GM18498 (cell line): Measurements from ENCODE around the gene ELMO1.

ENCODE experiments used
- ATAC-seq: cut with Tn5 transposase; IDR thresholded peaks from one replicate; pipeline ENCODE4 v1.9.1; 2021; ENCODE audit warnings: mild to moderate bottlenecking, moderate library complexity; ENCODE audit not compliant: unreplicated experiment

ELMO1 gene

GRCh38 chr7:37109016-37109683, 339.5 kb downstream of the ELMO1 start:
- no peak for ATAC-seq

GRCh38 chr7:37108615-37109014, 340.0 kb downstream of the ELMO1 start:
- no peak for ATAC-seq

GRCh38 chr7:37107047-37107750, 341.5 kb downstream of the ELMO1 start:
- ATAC-seq = no peak

GRCh38 chr7:37105762-37106161, 342.9 kb downstream of the ELMO1 start:
- no peak for ATAC-seq

- ATAC-seq = no peak
Observed at GRCh38 chr7:37104822-37105518, 343.7 kb downstream of the ELMO1 start.

GRCh38 chr7:37102518-37103137, 346.0 kb downstream of the ELMO1 start:
- ATAC-seq = no peak

- ATAC-seq = no peak
Observed at GRCh38 chr7:37100735-37101331, 347.8 kb downstream of the ELMO1 start.

- ATAC-seq = no peak
Observed at GRCh38 chr7:37098762-37099161, 349.9 kb downstream of the ELMO1 start.

- ATAC-seq = no peak
Observed at GRCh38 chr7:37097983-37098382, 350.7 kb downstream of the ELMO1 start.

- ATAC-seq = no peak
Observed at GRCh38 chr7:37097276-37097675, 351.4 kb downstream of the ELMO1 start.

GRCh38 chr7:37096341-37096740, 352.3 kb downstream of the ELMO1 start:
- ATAC-seq = no peak

GRCh38 chr7:37095122-37095521, 353.5 kb downstream of the ELMO1 start:
- ATAC-seq = no peak

GRCh38 chr7:37093257-37093656, 355.4 kb downstream of the ELMO1 start:
- no peak for ATAC-seq

GRCh38 chr7:37092548-37092947, 356.1 kb downstream of the ELMO1 start:
- no peak for ATAC-seq

GRCh38 chr7:37089972-37090371, 358.7 kb downstream of the ELMO1 start:
- ATAC-seq = no peak

- ATAC-seq = no peak
Observed at GRCh38 chr7:37085600-37085999, 363.1 kb downstream of the ELMO1 start.

GRCh38 chr7:37084303-37084702, 364.4 kb downstream of the ELMO1 start:
- no peak for ATAC-seq

GRCh38 chr7:37083311-37084096, 365.2 kb downstream of the ELMO1 start:
- no peak for ATAC-seq

- no peak for ATAC-seq
Observed at GRCh38 chr7:37081436-37081835, 367.2 kb downstream of the ELMO1 start.

- no peak for ATAC-seq
Observed at GRCh38 chr7:37079420-37079819, 369.2 kb downstream of the ELMO1 start.
